C4-2B (cell line): ENCODE data around the gene ARHGEF1.

Source experiments
- CTCF ChIP-seq: fragments of 450-650 bp; conservative IDR thresholded peaks from 2 replicates; pipeline ENCODE4 v1.5.1; 2017; ENCODE audit warnings: mild to moderate bottlenecking
- ZFX ChIP-seq: fragments of 450-650 bp; IDR thresholded peaks from 2 replicates; pipeline ENCODE4 v1.6.1; 2017

GRCh38 chr19:41936961-41937360 lies 54.0 kb downstream of the ARHGEF1 start:
- TF ChIP-seq CTCF (no peak), ZFX (no peak)
